Activated naive CD8-positive, alpha-beta T cell treated with anti-CD3 and anti-CD28 coated beads for 36 hours (primary cell): ENCODE data around the gene DENND10. TPM values are rescaled to one million over a fixed set of nuclear protein-coding genes. Genes with fewer than 3 reads are reported as not detected.

Source experiments
- DNase-seq: peaks from one replicate; pipeline ENCODE4 v3.0.0; 2021
- H3K27ac Mint-ChIP-seq: one replicate; pipeline ENCODE4 v1.8.0; 2022; ENCODE audit warnings: mild to moderate bottlenecking, moderate library complexity, mixed read lengths
- H3K27me3 Mint-ChIP-seq: one replicate; pipeline ENCODE4 v1.8.0; 2022; ENCODE audit warnings: mild to moderate bottlenecking, mixed read lengths
- H3K36me3 Mint-ChIP-seq: one replicate; pipeline ENCODE4 v1.8.0; 2021; ENCODE audit warnings: mild to moderate bottlenecking, mixed read lengths
- H3K4me1 Mint-ChIP-seq: one replicate; pipeline ENCODE4 v1.8.0; 2021; ENCODE audit warnings: mixed read lengths
- H3K4me3 Mint-ChIP-seq: one replicate; pipeline ENCODE4 v1.8.0; 2022; ENCODE audit warnings: mild to moderate bottlenecking, moderate library complexity, mixed read lengths
- H3K9me3 Mint-ChIP-seq: one replicate; pipeline ENCODE4 v1.8.0; 2022; ENCODE audit warnings: mixed read lengths
- total RNA-seq, 2 experiments: library from RNA; stranded (reverse); gene quantifications; one replicate each; pipeline ENCODE4 v1.2.3, GENCODE V29; 2021

DENND10 gene, protein sequence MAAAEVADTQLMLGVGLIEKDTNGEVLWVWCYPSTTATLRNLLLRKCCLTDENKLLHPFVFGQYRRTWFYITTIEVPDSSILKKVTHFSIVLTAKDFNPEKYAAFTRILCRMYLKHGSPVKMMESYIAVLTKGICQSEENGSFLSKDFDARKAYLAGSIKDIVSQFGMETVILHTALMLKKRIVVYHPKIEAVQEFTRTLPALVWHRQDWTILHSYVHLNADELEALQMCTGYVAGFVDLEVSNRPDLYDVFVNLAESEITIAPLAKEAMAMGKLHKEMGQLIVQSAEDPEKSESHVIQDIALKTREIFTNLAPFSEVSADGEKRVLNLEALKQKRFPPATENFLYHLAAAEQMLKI
- 10 to 100 TPM; 14.6 to 17.8 TPM for total RNA-seq

DNA sequence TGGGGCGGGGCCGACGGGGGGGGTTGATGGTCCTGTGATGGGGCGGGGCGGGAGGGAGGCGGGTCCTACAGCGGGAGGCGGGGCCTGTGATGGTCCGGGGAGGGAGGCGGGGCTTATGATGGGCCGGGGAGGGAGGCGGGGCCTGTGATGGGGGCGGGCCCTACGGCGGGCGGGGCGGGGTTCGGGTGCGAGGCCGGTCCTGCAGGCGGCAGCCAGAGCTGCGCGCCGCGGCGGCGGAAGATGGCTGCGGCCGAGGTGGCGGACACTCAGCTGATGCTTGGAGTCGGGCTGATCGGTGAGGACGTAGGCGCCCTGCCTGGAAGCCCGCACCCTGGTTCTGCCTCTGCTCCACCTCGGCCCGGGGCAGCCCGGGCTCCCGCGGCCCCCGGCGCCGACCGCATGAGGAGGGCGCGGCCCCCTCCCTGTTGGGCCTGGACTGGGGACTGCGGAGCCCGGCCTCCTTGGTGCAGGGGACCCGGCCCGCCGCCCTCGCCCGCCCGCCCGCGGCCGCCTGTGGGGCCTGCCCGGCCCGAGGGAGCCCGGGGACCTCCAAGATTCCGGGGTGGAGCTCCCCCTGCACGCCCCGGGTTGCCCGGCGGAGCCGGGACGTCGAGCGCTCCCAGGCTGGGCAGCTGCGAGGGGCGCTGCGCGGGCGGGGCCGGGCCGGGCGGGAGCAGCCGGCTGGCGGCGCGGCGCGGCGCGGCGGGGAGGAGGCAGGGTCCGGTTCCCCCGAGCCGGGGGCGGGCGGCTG lies at the start of gene DENND10:
Gene DENND10 (plus strand): TSS at position 211 of the 751 bp plus-strand sequence. CDS start 30 bp downstream, at position 241.
- DNase-seq = peak; percentile 74
- Mint-ChIP-seq H3K4me3 (peak within 1 kb of the TSS; percentile 74), H3K9me3 (no peaks in the 10 kb centered on the region), H3K27ac (peak within 1 kb of the TSS; percentile 29), H3K4me1 (peaks cover 7% of the 10 kb centered on the region), H3K27me3 (no peaks in the 10 kb centered on the region), H3K36me3 (peaks cover 3% of the 10 kb centered on the region)

DNA sequence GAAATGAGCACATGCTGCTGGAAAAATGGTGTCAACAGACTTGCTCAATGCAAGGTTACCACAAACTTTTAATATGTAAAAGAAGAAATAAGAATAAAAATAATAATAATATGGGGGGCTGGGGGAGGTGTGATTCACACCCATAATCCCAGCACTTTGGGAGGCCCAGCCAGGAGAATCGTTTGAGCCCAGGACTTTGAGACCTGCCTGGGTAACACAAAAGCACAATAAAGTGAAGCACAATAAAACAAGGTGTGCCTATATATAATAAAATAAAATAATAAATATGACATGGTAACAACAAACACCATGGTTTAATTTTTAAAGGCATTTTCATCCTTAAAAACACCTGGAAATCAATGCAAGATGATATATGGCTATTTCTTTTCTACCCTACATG lies 48.4 kb upstream of the DENND10 start:
- Mint-ChIP-seq H3K27me3 (no peaks in the 10 kb centered on the region), H3K36me3 (peaks cover 54% of the 10 kb centered on the region), H3K9me3 (no peaks in the 10 kb centered on the region), H3K4me3 (no peak overlapping the region), H3K4me1 (peaks cover 4% of the 10 kb centered on the region), H3K27ac (no peak overlapping the region)
- DNase-seq = no peak

GRCh38 chr10:119058010-119058409 lies 45.9 kb upstream of the DENND10 start:
- Mint-ChIP-seq H3K4me3 (no peak overlapping the region), H3K27me3 (no peaks in the 10 kb centered on the region), H3K27ac (peak overlapping the region; percentile 42), H3K36me3 (peaks cover 49% of the 10 kb centered on the region), H3K4me1 (peaks cover 13% of the 10 kb centered on the region), H3K9me3 (no peaks in the 10 kb centered on the region)
- DNase-seq = no peak

DNA sequence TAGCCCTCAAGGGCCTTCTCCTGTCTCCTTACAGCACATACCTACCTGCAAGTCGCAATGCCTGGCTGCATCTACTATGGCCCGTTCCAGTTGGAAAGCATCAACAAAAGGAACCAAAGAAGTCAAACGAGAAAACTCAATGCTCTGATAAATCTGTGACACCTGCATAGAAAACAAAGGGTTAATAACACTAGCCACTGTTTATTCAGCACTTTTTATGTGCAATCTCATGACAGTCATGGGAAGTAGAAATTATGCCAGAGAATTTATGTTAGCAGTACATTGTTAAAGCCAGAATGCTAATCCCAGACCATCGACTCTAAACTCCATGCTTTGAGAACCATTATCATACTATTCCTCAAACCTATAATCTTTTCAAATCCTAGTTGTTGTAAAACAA lies 44.4 kb upstream of the DENND10 start:
- H3K4me3 Mint-ChIP-seq = no peak overlapping the region
- DNase-seq = no peak
- no peaks in the 10 kb centered on the region for H3K9me3 Mint-ChIP-seq
- peaks cover 13% of the 10 kb centered on the region for H3K4me1 Mint-ChIP-seq
- peaks cover 54% of the 10 kb centered on the region for H3K36me3 Mint-ChIP-seq
- no peaks in the 10 kb centered on the region for H3K27me3 Mint-ChIP-seq
- no peak overlapping the region for H3K27ac Mint-ChIP-seq

GRCh38 chr10:119060107-119060506 lies 43.8 kb upstream of the DENND10 start:
- Mint-ChIP-seq H3K9me3 (no peaks in the 10 kb centered on the region), H3K27ac (no peak overlapping the region), H3K36me3 (peaks cover 54% of the 10 kb centered on the region), H3K27me3 (no peaks in the 10 kb centered on the region), H3K4me3 (no peak overlapping the region), H3K4me1 (peaks cover 16% of the 10 kb centered on the region)
- no peak for DNase-seq

- Mint-ChIP-seq H3K36me3 (peaks cover 61% of the 10 kb centered on the region), H3K4me3 (no peak overlapping the region), H3K9me3 (no peaks in the 10 kb centered on the region), H3K4me1 (peaks cover 18% of the 10 kb centered on the region), H3K27ac (peak overlapping the region; percentile 0), H3K27me3 (no peaks in the 10 kb centered on the region)
- no peak for DNase-seq
These were observed 42.6 kb upstream of the DENND10 start for GRCh38 chr10:119061352-119061751.

DNA sequence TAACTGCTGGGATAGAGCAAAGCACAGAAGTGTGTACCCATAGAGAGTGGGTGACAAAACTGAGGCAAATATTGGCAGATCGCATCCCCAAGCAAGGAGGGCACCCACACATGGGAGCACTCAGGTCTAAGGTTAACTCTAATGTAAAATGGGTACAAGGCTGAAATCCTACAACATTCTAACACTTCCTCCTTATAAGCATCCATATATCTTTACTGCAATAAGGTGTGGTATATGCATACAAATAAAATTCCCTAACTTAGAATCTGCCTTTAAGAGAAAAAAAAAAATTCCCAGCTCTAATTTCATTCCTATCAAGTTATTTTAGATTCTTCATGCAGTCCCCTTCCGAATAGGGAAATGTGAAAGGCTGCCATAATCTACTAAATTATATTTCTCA lies 42.0 kb upstream of the DENND10 start:
- peaks cover 18% of the 10 kb centered on the region for H3K4me1 Mint-ChIP-seq
- H3K27me3 Mint-ChIP-seq = no peaks in the 10 kb centered on the region
- H3K9me3 Mint-ChIP-seq = no peaks in the 10 kb centered on the region
- H3K36me3 Mint-ChIP-seq = peaks cover 57% of the 10 kb centered on the region
- no peak overlapping the region for H3K27ac Mint-ChIP-seq
- no peak for DNase-seq
- no peak overlapping the region for H3K4me3 Mint-ChIP-seq

DNA sequence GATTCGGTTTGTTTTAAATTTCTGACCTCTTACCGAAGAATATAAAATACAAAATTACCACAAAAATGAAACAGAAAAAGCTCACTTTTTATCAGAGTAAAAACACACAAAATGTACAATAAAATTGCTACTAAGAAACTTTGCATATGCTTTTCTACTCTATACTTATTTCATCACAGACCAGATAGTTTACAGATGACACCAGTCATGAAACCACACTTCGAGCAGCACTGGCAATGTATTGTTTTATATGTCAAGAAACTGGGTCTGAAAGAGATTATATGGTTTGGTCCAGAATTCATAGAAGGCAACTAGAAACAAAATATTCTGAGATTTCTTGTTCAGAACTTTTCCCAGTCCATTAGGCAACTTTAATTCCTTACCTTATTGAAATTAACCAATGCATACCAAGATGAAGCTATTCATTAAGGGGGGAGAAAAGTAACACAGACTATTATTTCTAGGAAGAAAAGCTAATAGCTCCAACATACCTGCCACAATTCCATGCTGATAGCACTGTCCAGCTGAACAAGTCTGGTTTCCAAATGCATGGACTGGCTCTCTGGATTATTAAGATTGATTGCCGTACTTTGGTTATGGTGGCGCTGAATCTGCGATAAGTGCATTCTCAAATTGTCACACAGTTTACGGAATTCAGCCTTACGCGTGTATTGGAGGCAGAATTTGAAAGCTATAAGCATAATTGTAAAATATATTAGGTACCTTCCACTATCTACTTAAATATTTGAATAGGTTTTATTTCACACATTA lies 33.3 kb upstream of the DENND10 start:
- no peak overlapping the region for H3K27ac Mint-ChIP-seq
- H3K9me3 Mint-ChIP-seq = no peaks in the 10 kb centered on the region
- H3K36me3 Mint-ChIP-seq = peaks cover 49% of the 10 kb centered on the region
- DNase-seq = no peak
- H3K4me3 Mint-ChIP-seq = no peak overlapping the region
- H3K27me3 Mint-ChIP-seq = no peaks in the 10 kb centered on the region
- peaks cover 29% of the 10 kb centered on the region for H3K4me1 Mint-ChIP-seq

- no peak for DNase-seq
- Mint-ChIP-seq H3K27me3 (no peaks in the 10 kb centered on the region), H3K9me3 (no peaks in the 10 kb centered on the region), H3K4me1 (peaks cover 44% of the 10 kb centered on the region), H3K27ac (no peak overlapping the region), H3K4me3 (no peak overlapping the region), H3K36me3 (peaks cover 55% of the 10 kb centered on the region)
These were observed 30.3 kb upstream of the DENND10 start for GRCh38 chr10:119073584-119073983.

GRCh38 chr10:119078422-119079179 lies 25.3 kb upstream of the DENND10 start:
- H3K36me3 Mint-ChIP-seq = peaks cover 43% of the 10 kb centered on the region
- H3K27ac Mint-ChIP-seq = peak overlapping the region; percentile 93
- peak overlapping the region; percentile 96 for H3K4me3 Mint-ChIP-seq
- no peaks in the 10 kb centered on the region for H3K9me3 Mint-ChIP-seq
- peaks cover 35% of the 10 kb centered on the region for H3K4me1 Mint-ChIP-seq
- no peak for DNase-seq
- no peaks in the 10 kb centered on the region for H3K27me3 Mint-ChIP-seq

DNA sequence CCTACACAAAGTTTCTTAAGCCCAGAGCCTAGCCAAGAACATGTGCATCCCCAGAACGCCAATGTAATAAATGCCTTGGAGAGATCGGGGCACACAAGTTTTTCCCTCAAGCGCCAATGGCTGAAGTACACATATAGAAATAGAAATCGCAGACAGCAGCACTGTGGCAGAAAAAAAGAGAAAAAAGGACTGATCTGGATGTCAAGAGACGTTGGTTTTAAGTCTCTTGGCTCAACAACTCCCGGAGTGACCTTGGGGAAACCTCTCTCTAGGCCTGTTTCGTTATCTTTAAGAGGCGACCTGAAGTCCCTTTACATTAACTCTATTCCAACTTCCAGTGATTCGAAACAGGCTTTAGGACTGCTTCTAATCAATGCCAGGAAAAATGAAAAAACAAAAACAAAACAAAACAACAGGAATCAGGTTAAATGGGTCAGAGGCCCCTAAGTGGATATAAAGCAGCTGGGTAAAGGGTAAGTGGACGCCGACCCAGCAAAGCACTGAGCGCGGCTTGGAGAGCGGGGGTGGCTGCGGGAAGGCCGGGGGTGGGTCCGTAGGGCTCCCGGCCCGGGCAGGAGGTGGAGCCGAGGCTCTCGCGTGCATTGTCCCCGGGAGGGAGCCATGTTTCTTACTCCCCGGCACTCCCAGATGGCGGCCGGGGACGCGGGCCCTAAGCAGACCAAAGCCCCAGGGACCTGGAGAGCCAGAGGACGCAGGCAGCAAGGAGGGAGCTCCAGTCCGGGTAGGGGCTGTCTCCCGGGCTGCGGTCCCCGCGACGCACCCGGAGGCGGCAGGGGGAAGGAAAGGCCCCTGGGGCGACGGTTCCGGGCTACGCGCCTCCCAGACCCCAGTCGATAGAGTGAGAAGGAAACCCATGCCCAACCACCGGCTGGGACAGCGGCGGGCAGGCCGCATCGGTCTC lies 24.1 kb upstream of the DENND10 start:
- Mint-ChIP-seq H3K9me3 (no peaks in the 10 kb centered on the region), H3K4me3 (peak overlapping the region; percentile 96), H3K36me3 (peaks cover 42% of the 10 kb centered on the region), H3K27me3 (no peaks in the 10 kb centered on the region), H3K4me1 (peaks cover 30% of the 10 kb centered on the region), H3K27ac (peak overlapping the region; percentile 93)
- peak; percentile 80 for DNase-seq

- DNase-seq = peak; percentile 95
- Mint-ChIP-seq H3K36me3 (peaks cover 39% of the 10 kb centered on the region), H3K9me3 (no peaks in the 10 kb centered on the region)
These were observed 23.2 kb upstream of the DENND10 start, which contains the start of gene EIF3A for GRCh38 chr10:119080521-119081259. Gene EIF3A, minus strand, starts transcription at chr10:119080817. Its CDS starts 141 bp downstream, at chr10:119080676.

GRCh38 chr10:119084896-119085295 lies 19.0 kb upstream of the DENND10 start:
- Mint-ChIP-seq H3K27ac (no peak overlapping the region), H3K9me3 (no peaks in the 10 kb centered on the region), H3K27me3 (no peaks in the 10 kb centered on the region), H3K4me1 (peaks cover 6% of the 10 kb centered on the region), H3K4me3 (no peak overlapping the region), H3K36me3 (peaks cover 9% of the 10 kb centered on the region)
- no peak for DNase-seq

More at GRCh38 chr10:119080521-119081259, 23.2 kb upstream of the DENND10 start, which contains the start of gene EIF3A:
- peak within 1 kb of the TSS; percentile 96 for H3K4me3 Mint-ChIP-seq
- H3K27ac Mint-ChIP-seq = peak within 1 kb of the TSS; percentile 93
- H3K4me1 Mint-ChIP-seq = peaks cover 25% of the 10 kb centered on the region
- no peaks in the 10 kb centered on the region for H3K27me3 Mint-ChIP-seq
